Pancreas (tissue), 10 donors: Measurements from ENCODE around the gene SASH1. TPM values are rescaled to one million over a fixed set of nuclear protein-coding genes. Genes with fewer than 3 reads are reported as not detected.

Source experiments
- ATAC-seq, 4 donors: fragments of 200-7000 bp; cut with Tn5 transposase; one replicate each; pipeline versions ENCODE4 v1.8.0 to v1.9.1; 2020; ENCODE audit warnings: mild to moderate bottlenecking in 4 of 4, moderate library complexity in 4 of 4
- DNase-seq, 6 donors: peaks; one replicate each; pipeline ENCODE4 v3.0.0-alpha.2; 2020
- FAIRE-seq: peaks from 2 replicates; lab custom pipeline; 2012; peaks lifted over from hg19 to GRCh38; lab: Jason Lieb, UNC
- H3K27ac ChIP-seq, 4 donors: fragments of 200-600 bp; sonication (generic); 1 replicate in 3 of 4; 2 replicates in 1 of 4; pipeline versions ENCODE4 v1.5.0 to v1.8.0; 2020
- H3K27me3 ChIP-seq, 4 donors: fragments of 200-600 bp; one replicate each; pipeline ENCODE4 v1.8.0; 2021
- H3K36me3 ChIP-seq, 3 donors: fragments of 200-600 bp; sonication (generic) in 1 of 3; one replicate each; pipeline versions ENCODE4 v1.5.0 to v1.8.0; 2020 to 2021
- H3K4me1 ChIP-seq, 3 donors: fragments of 200-600 bp; one replicate each; pipeline ENCODE4 v1.8.0; 2021
- H3K4me3 ChIP-seq, 4 donors: fragments of 200-600 bp; sonication (generic) in 2 of 4; one replicate each; pipeline versions ENCODE4 v1.5.0 to v1.8.0; 2020 to 2021
- H3K9me3 ChIP-seq, 4 donors: fragments of 200-600 bp; one replicate each; pipeline ENCODE4 v1.8.0; 2021
- WGBS, 2 donors: extraction: QIAGEN DNeasy Blood & Tissue Kit; methylation state at CpG; one replicate each; pipeline ENCODE4 v1.1.7; 2013; 5-methylcytosine and 5-hydroxymethylcytosine counted together
- intact Hi-C, 3 donors: fragments of 100-400 bp; cut with DNase I; formaldehyde crosslinking; loops; one replicate each; pipeline versions ENCODE4 v1.11.1 to v1.14.2; 2022
- polyA plus RNA-seq, 2 donors: library from polyadenylated mRNA; stranded (reverse); fragments of 200-250 nt; gene quantifications; one replicate each; pipeline ENCODE4 v1.2.3, GENCODE V29; 2013
- total RNA-seq, 6 donors: library from RNA; stranded (reverse); fragmentation: NEBNext Ultra II Directional in 4 of 6; extraction: Animal tissue kit (Norgen Biotek cat#: 25700) in 4 of 6; gene quantifications; one replicate each; pipeline versions ENCODE4 v1.2.1 to v1.2.4, GENCODE V29; 2021 to 2023
- TF ChIP-seq, protein P1 (sequence below), 4 donors: fragments of 200-600 bp; sonication (generic) in 3 of 4; IDR thresholded peaks; one replicate each; pipeline versions ENCODE4 v1.5.0 to v1.8.0; 2021; ENCODE audit warnings: antibody characterized with exemption in 4 of 4
- donor health status: healthy with polysubstance abuse.
- donor health status: DM: no; HTN: no; CAD: no; lungs with moderate emphysema.
- donor health status: DM: no; HTN: no; CAD: no.
- donor health status: control.
- donor health status: control.
- donor health status: Bipolar disorder and iron deficiency.
- donor health status: DM: yes; HTN: yes; CAD: no.
- donor health status: DM: no; HTN: no; CAD: no.
- donor health status: DM: no; HTN: no; CAD: no.
- donor health status: DM: yes; HTN: yes; CAD: no.

The SASH1 gene
- total and polyA plus RNA-seq, 8 donors: 5.1 to 15.3 (median 8.9) TPM

DNA sequence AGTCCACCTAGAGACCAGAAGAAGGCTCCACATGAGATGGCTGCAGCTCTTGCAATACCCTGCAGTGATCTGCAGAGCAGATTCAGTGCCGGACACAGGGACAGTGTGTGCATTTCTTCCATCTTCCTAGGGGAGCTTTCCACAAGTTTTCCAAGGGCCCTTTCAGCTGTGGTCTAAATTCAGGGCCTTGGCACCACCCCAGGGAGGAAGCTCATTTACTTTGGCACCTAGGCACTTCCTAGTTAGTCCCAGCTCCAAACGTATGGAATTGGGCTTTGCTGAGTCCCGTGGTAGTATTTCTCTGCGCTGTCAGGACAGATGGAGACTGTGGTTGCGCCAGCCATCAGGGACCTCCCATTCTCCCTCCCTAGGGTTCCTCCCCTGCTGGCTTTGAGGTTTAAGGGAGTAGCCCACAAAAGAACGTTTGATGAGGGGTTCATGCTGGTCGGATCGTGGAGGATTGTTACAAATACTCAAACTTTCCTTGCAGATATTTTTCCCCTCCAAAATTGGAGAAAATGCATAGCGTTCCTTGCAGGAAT lies 221.9 kb downstream of the SASH1 start:
- FAIRE-seq (no peak), DNase-seq (no peak)
- intact Hi-C loops: no loop called here

DNA sequence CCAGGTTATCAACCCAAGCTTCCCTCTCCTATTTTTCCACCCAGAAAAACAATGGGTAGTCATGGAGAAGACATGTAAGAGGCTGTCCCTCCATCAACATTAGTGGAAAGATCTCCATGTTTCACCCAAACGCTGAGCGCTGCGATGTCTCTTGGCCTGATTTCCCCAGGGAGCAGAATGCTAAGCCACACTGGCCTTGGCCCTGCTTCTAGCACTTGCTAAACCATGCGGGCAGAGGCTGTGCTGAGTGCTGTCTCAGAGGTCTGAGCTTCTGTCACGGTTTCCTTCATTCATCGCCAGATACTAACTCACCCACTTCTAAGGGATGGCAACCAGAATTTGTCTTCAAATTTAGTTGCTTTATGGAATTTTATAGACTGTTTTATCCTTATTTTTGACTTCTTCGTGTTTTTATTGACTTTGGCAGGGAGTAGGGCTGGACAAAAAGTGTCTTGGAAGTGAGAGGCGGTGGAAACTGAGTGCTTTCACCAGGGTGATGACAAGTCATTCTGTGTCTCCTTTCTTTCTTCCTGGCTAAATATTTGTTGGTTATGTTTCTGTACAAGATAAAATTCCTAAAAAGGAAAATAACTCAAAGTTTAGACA lies 222.8 kb downstream of the SASH1 start:
- TF ChIP-seq, protein P1, sequence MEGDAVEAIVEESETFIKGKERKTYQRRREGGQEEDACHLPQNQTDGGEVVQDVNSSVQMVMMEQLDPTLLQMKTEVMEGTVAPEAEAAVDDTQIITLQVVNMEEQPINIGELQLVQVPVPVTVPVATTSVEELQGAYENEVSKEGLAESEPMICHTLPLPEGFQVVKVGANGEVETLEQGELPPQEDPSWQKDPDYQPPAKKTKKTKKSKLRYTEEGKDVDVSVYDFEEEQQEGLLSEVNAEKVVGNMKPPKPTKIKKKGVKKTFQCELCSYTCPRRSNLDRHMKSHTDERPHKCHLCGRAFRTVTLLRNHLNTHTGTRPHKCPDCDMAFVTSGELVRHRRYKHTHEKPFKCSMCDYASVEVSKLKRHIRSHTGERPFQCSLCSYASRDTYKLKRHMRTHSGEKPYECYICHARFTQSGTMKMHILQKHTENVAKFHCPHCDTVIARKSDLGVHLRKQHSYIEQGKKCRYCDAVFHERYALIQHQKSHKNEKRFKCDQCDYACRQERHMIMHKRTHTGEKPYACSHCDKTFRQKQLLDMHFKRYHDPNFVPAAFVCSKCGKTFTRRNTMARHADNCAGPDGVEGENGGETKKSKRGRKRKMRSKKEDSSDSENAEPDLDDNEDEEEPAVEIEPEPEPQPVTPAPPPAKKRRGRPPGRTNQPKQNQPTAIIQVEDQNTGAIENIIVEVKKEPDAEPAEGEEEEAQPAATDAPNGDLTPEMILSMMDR (IDR thresholded peaks at IDR 0.05): no peak
- intact Hi-C loops: no loop called here
- no peaks in the 10 kb centered on the region for H3K9me3 ChIP-seq
- DNase-seq (no peak), ATAC-seq (no peak), FAIRE-seq (no peak)
- H3K27ac ChIP-seq: no peak overlapping the region
- H3K27me3 ChIP-seq: peaks cover 0 to 5% (median 0%) of the 10 kb centered on the region in 4 donors
- WGBS, 2 donors: 73 to 83% methylated on average over 8 of the region's 8 CpGs
- no peaks in the 10 kb centered on the region for H3K36me3 ChIP-seq
- no peaks in the 10 kb centered on the region for H3K4me1 ChIP-seq
- no peak overlapping the region for H3K4me3 ChIP-seq

More for the DNA sequence above, 221.9 kb downstream of the SASH1 start:
- 72 to 75% methylated on average over 9 of the region's 9 CpGs for WGBS, 2 donors
- no peak overlapping the region for H3K27ac ChIP-seq
- TF ChIP-seq, protein P1 (IDR thresholded peaks at IDR 0.05): no peak
- H3K9me3 ChIP-seq: no peaks in the 10 kb centered on the region
- no peak for ATAC-seq
- H3K4me3 ChIP-seq: no peak overlapping the region
- H3K36me3 ChIP-seq: no peaks in the 10 kb centered on the region
- H3K4me1 ChIP-seq: no peaks in the 10 kb centered on the region
- peaks cover 0 to 5% (median 0%) of the 10 kb centered on the region in 4 donors for H3K27me3 ChIP-seq

DNA sequence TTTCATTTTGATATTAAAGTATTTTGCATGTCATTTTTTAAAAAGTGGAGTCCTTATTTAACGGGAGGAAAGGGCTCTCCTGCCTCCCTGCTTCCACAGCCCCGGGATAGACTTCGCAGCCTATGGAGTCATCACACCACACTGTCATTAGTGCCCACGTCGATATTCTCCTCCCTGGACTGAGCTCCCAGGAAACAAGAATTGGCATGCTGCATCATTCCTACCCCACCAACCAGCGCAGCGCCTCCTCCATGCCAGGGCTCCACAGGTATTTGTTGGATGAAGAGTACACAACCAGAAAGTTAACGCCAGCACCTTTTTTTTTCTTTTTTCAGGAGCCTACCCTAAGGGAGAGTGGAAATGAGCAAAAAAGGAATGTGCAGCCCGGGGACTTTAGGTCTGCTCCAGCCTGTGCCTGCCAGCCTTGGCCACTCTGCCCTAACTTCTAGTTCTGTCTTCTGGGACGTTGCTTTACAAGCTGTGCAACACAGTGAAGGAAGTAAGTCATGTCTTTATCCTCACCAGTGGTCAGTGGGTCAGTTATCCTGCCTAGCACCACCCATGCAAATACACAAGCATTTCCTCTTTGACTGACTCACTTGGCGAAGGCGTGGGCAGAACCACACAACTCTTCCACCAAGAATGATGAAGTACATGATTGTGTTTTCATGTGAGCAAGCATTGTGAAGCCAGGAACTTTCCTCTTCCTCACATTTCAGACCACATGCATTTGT lies 223.5 kb downstream of the SASH1 start:
- Histone ChIP-seq H3K36me3 (no peaks in the 10 kb centered on the region), H3K4me1 (no peaks in the 10 kb centered on the region), H3K4me3 (no peak overlapping the region), H3K27ac (no peak overlapping the region), H3K9me3 (no peaks in the 10 kb centered on the region), H3K27me3 (peaks cover 0 to 5% (median 0%) of the 10 kb centered on the region in 4 donors)
- WGBS, 2 donors: 73 to 78% methylated on average over 12 of the region's 12 CpGs
- FAIRE-seq: no peak
- TF ChIP-seq, protein P1 (IDR thresholded peaks at IDR 0.05): no peak
- DNase-seq: peak in 1 of 6 donors; percentile 34
- peak in 3 of 4 donors; percentile 62 to 85 (median 80) for ATAC-seq
- intact Hi-C loops: no loop called here

DNA sequence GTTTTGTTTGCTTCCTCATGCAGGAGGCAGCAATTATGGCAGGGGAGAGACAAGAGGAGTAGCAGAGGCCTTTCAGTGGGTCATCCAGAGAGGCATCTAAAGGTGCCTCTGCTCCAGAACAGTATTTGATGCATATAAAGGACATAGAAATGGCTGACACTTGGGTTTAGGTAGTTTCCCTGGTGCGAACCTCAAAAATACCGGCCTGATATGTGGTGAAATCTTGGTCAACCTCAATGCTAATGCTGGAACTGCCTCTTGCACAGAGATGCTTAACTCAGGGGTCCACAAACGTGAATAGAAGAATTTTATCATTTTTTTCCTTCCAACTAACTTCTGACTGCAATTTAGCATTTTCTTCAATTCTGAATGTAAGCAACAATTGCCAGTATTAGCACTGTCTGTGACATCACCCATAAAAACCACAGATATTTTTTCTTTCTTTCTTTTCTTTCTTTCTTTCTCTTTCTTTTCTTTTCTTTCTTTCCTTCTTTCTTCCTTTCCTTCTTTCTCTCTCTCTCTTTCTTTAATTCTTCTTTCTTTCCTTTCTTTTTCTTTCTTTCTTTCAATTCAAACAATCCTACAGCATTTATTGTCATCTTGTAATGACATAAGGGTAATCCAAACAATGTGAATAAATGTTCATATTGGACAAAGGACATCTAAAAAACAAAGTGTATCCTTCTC lies 224.2 kb downstream of the SASH1 start:
- TF ChIP-seq, protein P1 (IDR thresholded peaks at IDR 0.05): no peak
- Histone ChIP-seq H3K27ac (no peak overlapping the region), H3K27me3 (peaks cover 0 to 5% (median 0%) of the 10 kb centered on the region in 4 donors), H3K36me3 (no peaks in the 10 kb centered on the region), H3K4me1 (no peaks in the 10 kb centered on the region), H3K9me3 (no peaks in the 10 kb centered on the region), H3K4me3 (no peak overlapping the region)
- intact Hi-C loops: no loop called here
- ATAC-seq (no peak), DNase-seq (no peak), FAIRE-seq (no peak)
- 74 to 86% methylated on average over 3 of the region's 3 CpGs for WGBS, 2 donors
